HG03442 (cell line): ENCODE data around the gene GOLGA8S.
"Not testable (repeated sequence)": the region's sequence is repeated elsewhere in the genome, so short reads cannot be mapped to it uniquely, and the experiment has no call there.

Experiments
- ATAC-seq: cut with Tn5 transposase; IDR thresholded peaks from one replicate; pipeline ENCODE4 v1.9.1; 2021; ENCODE audit warnings: mild to moderate bottlenecking, moderate library complexity; ENCODE audit not compliant: unreplicated experiment

GOLGA8S gene

GRCh38 chr15:23397779-23398178 lies 43.2 kb downstream of the GOLGA8S start:
- ATAC-seq: no peak

- ATAC-seq: not testable (repeated sequence)
Observed at GRCh38 chr15:23398357-23398756, 43.8 kb downstream of the GOLGA8S start.

GRCh38 chr15:23399207-23399606 lies 44.7 kb downstream of the GOLGA8S start:
- not testable (repeated sequence) for ATAC-seq

GRCh38 chr15:23401627-23402026 lies 47.1 kb downstream of the GOLGA8S start:
- no peak for ATAC-seq

- ATAC-seq: no peak
Observed at GRCh38 chr15:23402140-23402539, 47.6 kb downstream of the GOLGA8S start.

GRCh38 chr15:23402544-23402943 lies 48.0 kb downstream of the GOLGA8S start:
- no peak for ATAC-seq

GRCh38 chr15:23403550-23403949 lies 49.0 kb downstream of the GOLGA8S start:
- no peak for ATAC-seq

GRCh38 chr15:23411841-23412240 lies 57.3 kb downstream of the GOLGA8S start:
- ATAC-seq: no peak

GRCh38 chr15:23412881-23413600 lies 58.5 kb downstream of the GOLGA8S start:
- not testable (repeated sequence) for ATAC-seq
